Type B pancreatic cell (in vitro differentiated cells): ENCODE data around the gene RHPN2. TPM values are rescaled to one million over a fixed set of nuclear protein-coding genes. Genes with fewer than 3 reads are reported as not detected.
A peak's percentile ranks its signal among the peaks of the same experiment; 100 is the strongest.
"Not testable (repeated sequence)": the region's sequence is repeated elsewhere in the genome, so short reads cannot be mapped to it uniquely, and the experiment has no call there.

Experiments used
- DNase-seq: peaks from one replicate; pipeline ENCODE4 v3.0.0; 2021; ENCODE audit warnings: mixed read lengths; ENCODE audit not compliant: unreplicated experiment; ENCODE audit errors: extremely low spot score
- H3K27ac Mint-ChIP-seq: 2 replicates; pipeline ENCODE4 v1.8.0; 2021; ENCODE audit warnings: mild to moderate bottlenecking, mixed read lengths
- H3K27me3 Mint-ChIP-seq: 2 replicates; pipeline ENCODE4 v1.8.0; 2021; ENCODE audit warnings: mixed read lengths
- H3K36me3 Mint-ChIP-seq: 2 replicates; pipeline ENCODE4 v1.8.0; 2021; ENCODE audit warnings: mixed read lengths
- H3K4me1 Mint-ChIP-seq: one replicate; pipeline ENCODE4 v1.8.0; 2021; ENCODE audit warnings: mixed read lengths; ENCODE audit not compliant: unreplicated experiment
- H3K4me3 Mint-ChIP-seq: 2 replicates; pipeline ENCODE4 v1.8.0; 2021; ENCODE audit warnings: mild to moderate bottlenecking, mixed read lengths
- H3K9me3 Mint-ChIP-seq: 2 replicates; pipeline ENCODE4 v1.8.0; 2021; ENCODE audit warnings: mixed read lengths
- CTCF ChIP-seq: fragments of 200-600 bp; sonication (generic); conservative IDR thresholded peaks from 2 replicates; pipeline ENCODE4 v1.5.0; 2021; ENCODE audit warnings: antibody characterized with exemption, mild to moderate bottlenecking
- total RNA-seq: library from RNA; stranded (reverse); gene quantifications from 2 replicates; pipeline ENCODE4 v1.2.1, GENCODE V29; 2021; ENCODE audit warnings: low replicate concordance

The RHPN2 gene
- total RNA-seq, 1 donor from 2014 or later, result 31.6 TPM

DNA sequence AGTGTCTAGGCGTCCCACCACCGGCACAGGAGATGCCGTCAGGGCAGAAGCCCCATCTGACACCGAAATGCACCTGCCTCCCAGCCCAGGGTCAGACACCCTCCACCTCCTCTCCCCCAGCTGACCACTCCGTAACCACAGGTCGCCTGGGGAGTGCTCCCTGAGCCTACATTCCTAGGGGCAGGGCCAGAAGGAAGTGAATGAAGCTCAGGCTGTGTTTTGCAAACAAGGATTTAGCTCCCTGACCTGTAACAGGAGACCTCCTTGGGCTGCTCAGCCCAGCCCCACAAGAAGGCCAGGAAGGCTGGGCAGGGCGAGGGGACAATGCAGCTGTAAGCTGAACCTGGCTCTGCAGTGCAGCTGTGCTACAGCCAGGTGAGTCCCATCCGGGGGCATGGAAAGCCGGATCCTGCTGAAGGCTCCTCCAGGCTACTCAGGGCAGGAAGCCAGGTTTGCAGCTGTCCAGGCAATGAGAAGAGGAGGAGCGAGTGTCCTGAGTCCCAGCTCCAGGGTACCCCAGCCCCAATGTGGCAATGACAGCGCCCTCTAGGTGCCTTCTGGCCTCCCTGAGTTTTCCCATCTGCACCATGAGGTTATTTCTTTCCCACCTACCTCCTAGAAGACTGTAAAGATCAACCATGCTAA lies 42.1 kb downstream of the RHPN2 start:
- Mint-ChIP-seq H3K4me3 (no peak overlapping the region), H3K36me3 (no peaks in the 10 kb centered on the region), H3K27me3 (no peaks in the 10 kb centered on the region), H3K4me1 (no peaks in the 10 kb centered on the region), H3K27ac (no peak overlapping the region), H3K9me3 (no peaks in the 10 kb centered on the region)
- DNase-seq, result no peak
- TF ChIP-seq CTCF, result no peak

- peak overlapping the region; percentile 25 for H3K27ac Mint-ChIP-seq
- not testable (repeated sequence) for H3K9me3 Mint-ChIP-seq, DNase-seq, H3K4me1 Mint-ChIP-seq, H3K4me3 Mint-ChIP-seq, H3K27me3 Mint-ChIP-seq
- H3K36me3 Mint-ChIP-seq, result peaks cover 10% of the 10 kb centered on the region
Measured at GRCh38 chr19:33010891-33011290, 53.8 kb downstream of the RHPN2 start.

DNA sequence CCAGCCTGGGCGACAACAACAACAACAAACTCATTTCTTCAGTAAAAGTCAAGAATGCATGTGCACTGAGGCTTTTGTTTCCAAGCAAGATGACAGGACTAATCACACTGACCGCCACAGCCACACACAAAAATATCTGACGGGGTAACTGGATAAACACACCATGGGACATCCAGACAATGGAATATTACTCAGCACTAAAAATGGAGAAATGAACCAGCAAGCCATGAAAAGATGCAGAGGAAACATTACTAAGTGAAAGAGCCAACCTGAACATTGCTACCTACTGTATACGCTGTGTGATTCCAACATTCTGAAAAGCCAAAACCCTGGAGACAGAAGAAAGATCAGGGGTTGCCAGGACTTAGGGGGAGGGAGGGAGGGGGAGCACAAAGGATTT lies 56.0 kb downstream of the RHPN2 start:
- TF ChIP-seq CTCF, result no peak
- Mint-ChIP-seq H3K27me3 (no peaks in the 10 kb centered on the region), H3K4me1 (no peaks in the 10 kb centered on the region), H3K9me3 (no peaks in the 10 kb centered on the region), H3K27ac (no peak overlapping the region), H3K4me3 (no peak overlapping the region), H3K36me3 (peaks cover 16% of the 10 kb centered on the region)
- DNase-seq, result no peak

DNA sequence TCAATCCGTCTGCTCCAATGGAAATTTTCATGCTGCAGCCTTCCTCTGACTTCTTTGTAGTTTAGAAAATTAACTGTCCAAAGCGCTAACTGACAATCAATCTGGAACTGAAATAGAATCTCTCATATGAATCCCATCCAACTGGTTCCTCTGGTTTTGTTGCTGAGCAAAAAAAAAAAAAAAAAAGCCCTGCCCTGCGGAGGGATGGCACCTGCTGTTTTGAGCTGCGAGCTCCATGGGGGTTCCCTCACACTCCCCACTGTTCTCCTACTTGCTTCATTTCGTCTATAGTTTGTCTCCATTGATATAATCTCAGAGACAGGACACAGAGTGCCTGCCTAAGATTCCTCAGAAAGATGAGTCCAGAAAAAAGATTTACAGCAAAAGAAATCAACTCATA lies 59.2 kb downstream of the RHPN2 start:
- Mint-ChIP-seq H3K4me1 (peaks cover 4% of the 10 kb centered on the region), H3K4me3 (peak overlapping the region; percentile 7), H3K36me3 (peaks cover 13% of the 10 kb centered on the region), H3K27ac (peak overlapping the region; percentile 76), H3K27me3 (no peaks in the 10 kb centered on the region), H3K9me3 (no peaks in the 10 kb centered on the region)
- TF ChIP-seq CTCF, result no peak
- no peak for DNase-seq

- peaks cover 10% of the 10 kb centered on the region for H3K36me3 Mint-ChIP-seq
- H3K4me1 Mint-ChIP-seq, H3K9me3 Mint-ChIP-seq, DNase-seq, H3K27me3 Mint-ChIP-seq: not testable (repeated sequence)
- peak overlapping the region; percentile 54 for H3K4me3 Mint-ChIP-seq
- peak overlapping the region; percentile 71 for H3K27ac Mint-ChIP-seq
Measured at GRCh38 chr19:33003424-33004024, 61.2 kb downstream of the RHPN2 start.

DNA sequence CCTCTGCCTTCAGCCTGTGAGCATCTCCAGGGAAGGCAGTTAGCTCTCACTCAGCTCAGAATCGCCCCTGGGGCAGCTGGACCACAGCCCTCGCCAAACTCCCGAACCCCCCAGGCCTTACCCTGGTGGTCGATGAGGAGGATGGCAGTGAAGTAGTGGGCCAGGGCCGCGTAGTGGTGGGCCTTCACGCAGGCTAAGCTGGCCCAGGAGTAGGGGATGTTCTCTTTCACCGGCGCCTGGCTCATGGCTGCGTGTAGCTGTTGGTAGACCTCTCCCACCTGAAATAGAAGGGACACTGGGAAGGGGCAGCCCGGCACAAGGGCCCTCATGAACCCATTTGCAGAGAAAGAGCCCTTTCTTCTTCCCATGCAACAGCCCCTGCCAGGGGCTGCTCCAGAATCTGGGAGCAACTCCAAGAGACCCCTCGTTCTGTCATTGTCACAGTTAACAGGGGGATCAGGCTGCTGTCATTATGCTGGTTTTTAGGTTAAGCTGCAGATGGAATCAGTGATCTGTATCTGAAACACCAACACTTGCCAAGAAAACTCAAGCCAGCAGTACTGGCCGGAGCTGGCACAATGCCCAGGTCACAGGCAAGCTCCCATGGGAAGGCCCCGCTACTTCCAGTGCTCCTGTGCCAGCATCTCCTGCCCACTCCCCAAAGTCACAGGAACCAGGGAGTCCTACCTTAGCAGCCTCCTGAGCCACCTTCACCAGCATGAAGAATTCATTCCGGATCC lies 62.4 kb downstream of the RHPN2 start:
- H3K9me3 Mint-ChIP-seq, H3K27ac Mint-ChIP-seq, H3K4me3 Mint-ChIP-seq, DNase-seq, H3K4me1 Mint-ChIP-seq, H3K27me3 Mint-ChIP-seq: not testable (repeated sequence)
- H3K36me3 Mint-ChIP-seq, result peaks cover 15% of the 10 kb centered on the region

DNA sequence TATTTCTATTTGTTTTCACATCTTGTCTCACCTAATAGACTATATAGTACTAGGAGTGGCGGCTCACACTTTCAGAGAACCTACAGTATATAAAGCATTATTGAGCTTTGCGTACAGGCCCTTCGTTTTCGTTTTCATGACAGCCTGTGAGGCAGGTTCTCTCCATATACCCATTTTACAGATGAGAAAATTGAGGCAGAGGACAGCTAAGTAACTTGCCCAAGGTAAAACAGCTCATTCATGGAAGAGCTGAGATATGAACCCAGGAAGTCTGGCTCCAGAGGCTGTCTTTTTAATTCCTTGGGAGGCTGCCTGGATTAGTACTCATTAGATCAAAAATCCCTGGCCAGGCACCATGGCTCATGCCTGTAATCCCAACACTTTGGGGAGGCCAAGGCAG lies 63.8 kb downstream of the RHPN2 start:
- no peak overlapping the region for H3K4me3 Mint-ChIP-seq
- H3K27me3 Mint-ChIP-seq, result no peaks in the 10 kb centered on the region
- peaks cover 18% of the 10 kb centered on the region for H3K36me3 Mint-ChIP-seq
- no peak overlapping the region for H3K27ac Mint-ChIP-seq
- peaks cover 4% of the 10 kb centered on the region for H3K4me1 Mint-ChIP-seq
- no peak for TF ChIP-seq CTCF
- DNase-seq, result no peak
- no peaks in the 10 kb centered on the region for H3K9me3 Mint-ChIP-seq
